GM23338 (cell line): ENCODE measurements around the gene APOLD1. TPM values are rescaled to one million over a fixed set of nuclear protein-coding genes. Genes with fewer than 3 reads are reported as not detected.
A peak's percentile ranks its signal among the peaks of the same experiment; 100 is the strongest.

Experiments
- ATAC-seq: fragments of 200-7000 bp; cut with Tn5 transposase; 3 replicates; pipeline ENCODE4 v1.9.1; 2020
- DNase-seq: peaks from one replicate; pipeline ENCODE4 v3.0.0-alpha.2; 2015; ENCODE audit warnings: low spot score
- H2AFZ ChIP-seq: fragments of 200-600 bp; sonication (generic); 2 replicates; pipeline ENCODE4 v1.8.0; 2016; ENCODE audit warnings: antibody characterized with exemption, mild to moderate bottlenecking, moderate library complexity
- H3F3A ChIP-seq: fragments of 200-600 bp; sonication (generic); replicated peaks from 2 replicates; pipeline ENCODE4 v1.8.0; 2017; ENCODE audit warnings: antibody characterized with exemption, mixed run types, low read depth
- H3K27ac ChIP-seq: fragments of 200-600 bp; sonication (generic); 2 replicates; pipeline ENCODE4 v1.6.1; 2016; ENCODE audit warnings: low read depth
- H3K27me3 ChIP-seq: fragments of 200-600 bp; sonication (generic); 2 replicates; pipeline ENCODE4 v1.8.0; 2016; ENCODE audit warnings: mild to moderate bottlenecking, mixed run types, moderate library complexity; ENCODE audit not compliant: insufficient read depth
- H3K36me3 ChIP-seq: fragments of 200-600 bp; sonication (generic); 2 replicates; pipeline ENCODE4 v1.8.0; 2016; ENCODE audit warnings: mild to moderate bottlenecking; ENCODE audit not compliant: insufficient read depth
- H3K4me1 ChIP-seq: fragments of 200-600 bp; sonication (generic); 2 replicates; pipeline ENCODE4 v1.8.0; 2016; ENCODE audit warnings: mild to moderate bottlenecking, moderate library complexity; ENCODE audit not compliant: insufficient read depth
- H3K4me2 ChIP-seq: fragments of 200-600 bp; sonication (generic); 2 replicates; pipeline ENCODE4 v1.7.1; 2017; ENCODE audit warnings: mixed run types
- H3K4me3 ChIP-seq: fragments of 200-600 bp; sonication (generic); 2 replicates; pipeline ENCODE4 v1.6.1; 2016; ENCODE audit warnings: mixed run types
- H3K79me2 ChIP-seq: fragments of 200-600 bp; sonication (generic); replicated peaks from 2 replicates; pipeline ENCODE4 v1.8.0; 2017; ENCODE audit warnings: mild to moderate bottlenecking; ENCODE audit not compliant: insufficient read depth
- H3K9me2 ChIP-seq: fragments of 200-600 bp; sonication (generic); 2 replicates; pipeline ENCODE4 v1.8.0; 2017; ENCODE audit not compliant: insufficient read depth
- H4K20me1 ChIP-seq: fragments of 200-600 bp; sonication (generic); replicated peaks from 2 replicates; pipeline ENCODE4 v1.8.0; 2017; ENCODE audit warnings: mild to moderate bottlenecking; ENCODE audit not compliant: insufficient read depth
- H3K27ac Mint-ChIP-seq: 2 replicates; pipeline ENCODE4 v1.8.0; 2020; ENCODE audit warnings: inconsistent platforms, mild to moderate bottlenecking, moderate library complexity, mixed read lengths
- H3K27me3 Mint-ChIP-seq: 3 replicates; pipeline ENCODE4 v1.8.0; 2022; ENCODE audit warnings: low read depth, mild to moderate bottlenecking, moderate library complexity, mixed read lengths, inconsistent platforms; ENCODE audit not compliant: insufficient read depth, poor library complexity
- H3K36me3 Mint-ChIP-seq: 3 replicates; pipeline ENCODE4 v1.8.0; 2021; ENCODE audit warnings: low read depth, mild to moderate bottlenecking, inconsistent platforms, moderate library complexity, mixed read lengths
- H3K4me1 Mint-ChIP-seq: 3 replicates; pipeline ENCODE4 v1.8.0; 2020; ENCODE audit warnings: mild to moderate bottlenecking, inconsistent platforms, mixed read lengths
- H3K4me3 Mint-ChIP-seq: 3 replicates; pipeline ENCODE4 v1.8.0; 2021; ENCODE audit warnings: moderate library complexity, mild to moderate bottlenecking, inconsistent platforms, mixed read lengths
- H3K9me3 Mint-ChIP-seq: 3 replicates; pipeline ENCODE4 v1.8.0; 2020; ENCODE audit warnings: moderate library complexity, mild to moderate bottlenecking, inconsistent platforms, mixed read lengths
- CREB1 ChIP-seq: fragments of 250-450 bp; sonication (Bioruptor Pico); IDR thresholded peaks from 2 replicates; pipeline ENCODE4 v1.5.0; 2020; ENCODE audit warnings: low read depth, mild to moderate bottlenecking, moderate library complexity
- EZH2 ChIP-seq: fragments of 200-600 bp; sonication (generic); IDR thresholded peaks from one replicate; pipeline ENCODE4 v1.8.0; 2017; ENCODE audit warnings: antibody characterized with exemption, mild to moderate bottlenecking, low read depth; ENCODE audit not compliant: unreplicated experiment
- EZH2phosphoT487 ChIP-seq: fragments of 200-600 bp; sonication (generic); IDR thresholded peaks from one replicate; pipeline ENCODE4 v1.8.1; 2018; ENCODE audit warnings: antibody characterized with exemption; ENCODE audit not compliant: unreplicated experiment
- NANOG ChIP-seq: IDR thresholded peaks from 2 replicates; pipeline ENCODE4 v1.6.1; 2016; ENCODE audit warnings: antibody characterized with exemption, borderline replicate concordance
- POLR2AphosphoS5 ChIP-seq: IDR thresholded peaks from 2 replicates; pipeline ENCODE4 v1.6.1; 2016; ENCODE audit warnings: antibody characterized with exemption, low read depth
- STAT1 ChIP-seq: IDR thresholded peaks from one replicate; pipeline ENCODE4 v1.6.1; 2016; ENCODE audit warnings: antibody characterized with exemption; ENCODE audit not compliant: unreplicated experiment
- ZNF114 ChIP-seq: fragments of 250-450 bp; sonication (Bioruptor Pico); IDR thresholded peaks from 2 replicates; pipeline ENCODE4 v1.5.0; 2020; ENCODE audit warnings: mild to moderate bottlenecking, moderate library complexity
- ZNF331 ChIP-seq: fragments of 250-450 bp; sonication (Bioruptor Pico); IDR thresholded peaks from 2 replicates; pipeline ENCODE4 v1.5.0; 2020; ENCODE audit warnings: low read depth, mild to moderate bottlenecking, moderate library complexity
- polyA plus RNA-seq: library from polyadenylated mRNA; unstranded; fragments of >200 nt; fragmentation: Nextera tagmentation; extraction: Ambion mirVana; gene quantifications from 2 replicates; pipeline ENCODE4 v1.2.1, GENCODE V29; 2016
- total RNA-seq: library from RNA; depleted of rRNA; stranded (reverse); fragments of >200 nt; shearing (Covaris generic); gene quantifications from 2 replicates; pipeline ENCODE4 v1.2.3, GENCODE V29; 2014
- TF ChIP-seq, protein P1 (sequence below): IDR thresholded peaks from one replicate; pipeline ENCODE4 v1.6.1; 2018; ENCODE audit warnings: antibody characterized with exemption; ENCODE audit not compliant: unreplicated experiment
- TF ChIP-seq, protein P2 (sequence below): IDR thresholded peaks from 2 replicates; pipeline ENCODE4 v1.6.1; 2016; ENCODE audit warnings: antibody characterized with exemption
- TF ChIP-seq, protein P3 (sequence below), 2 experiments: fragments of 200-600 bp in 1 of 2; sonication (generic) in 1 of 2; conservative IDR thresholded peaks; 2 replicates each; pipeline versions ENCODE4 v1.5.1 to v1.6.1; 2016 to 2017; ENCODE audit warnings: antibody characterized with exemption in 2 of 2, low read depth in 2 of 2, mild to moderate bottlenecking in 2 of 2, moderate library complexity in 1 of 2
- TF ChIP-seq, protein P4 (sequence below): fragments of 250-450 bp; sonication (Bioruptor Pico); IDR thresholded peaks from 2 replicates; pipeline ENCODE4 v1.5.0; 2020; ENCODE audit warnings: mild to moderate bottlenecking, moderate library complexity

APOLD1 gene
- total and polyA plus RNA-seq, 2 experiments from 2014 or later, result 0.94 to 1.8 TPM

DNA sequence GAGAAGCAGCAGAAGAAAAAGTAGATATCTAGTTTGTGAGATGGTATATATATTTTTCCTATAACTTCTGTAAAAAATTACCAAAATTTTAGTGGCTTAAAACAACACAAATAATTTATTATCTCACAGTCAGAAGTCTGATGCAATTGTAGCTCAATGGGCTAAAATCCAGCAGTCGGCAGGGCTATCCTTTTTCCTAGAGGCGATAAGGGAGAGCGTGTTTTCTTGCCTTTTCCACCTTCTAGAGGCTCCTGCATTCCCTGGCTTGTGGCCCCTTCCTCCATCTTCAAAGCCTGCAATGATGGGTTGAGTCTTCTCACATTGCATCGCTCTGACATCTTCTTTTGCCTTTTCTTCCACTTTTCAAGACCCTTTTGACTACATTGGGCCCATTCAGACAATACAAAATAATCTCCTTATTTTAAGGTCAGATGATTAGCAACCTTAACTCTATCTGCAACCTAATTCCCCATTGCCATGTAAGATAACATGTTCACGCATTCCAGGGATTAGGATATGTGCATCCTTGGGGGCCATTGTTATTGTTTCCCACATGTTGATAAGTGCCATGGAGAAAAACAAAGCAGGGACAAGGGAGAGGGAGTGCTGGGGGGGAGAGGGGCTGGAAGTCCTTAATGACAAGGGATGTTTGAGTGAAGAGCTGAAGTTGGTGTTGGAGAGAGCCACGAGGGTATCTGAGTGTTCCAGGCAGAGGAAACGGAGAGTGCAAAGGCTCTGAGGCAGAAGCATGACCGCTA is 13.9 kb downstream of the APOLD1 start:
- no peak for DNase-seq
- no peaks in the 10 kb centered on the region for H3K36me3 Mint-ChIP-seq
- H3K4me3 Mint-ChIP-seq, result no peak overlapping the region
- Histone ChIP-seq H3K79me2 (no peaks in the 10 kb centered on the region), H3K4me2 (no peak overlapping the region), H3K27me3 (no peaks in the 10 kb centered on the region), H3K27ac (no peak overlapping the region), H3K4me1 (no peaks in the 10 kb centered on the region), H3F3A (no peaks in the 10 kb centered on the region), H3K36me3 (no peaks in the 10 kb centered on the region), H2AFZ (peak overlapping the region; percentile 81; the same call in 1 of the 2 replicates), H3K9me2 (no peaks in the 10 kb centered on the region), H4K20me1 (no peaks in the 10 kb centered on the region), H3K4me3 (no peak overlapping the region)
- no peaks in the 10 kb centered on the region for H3K27me3 Mint-ChIP-seq
- no peak overlapping the region for H3K27ac Mint-ChIP-seq
- no peak; the same call in 2 of the 3 replicates for ATAC-seq
- H3K4me1 Mint-ChIP-seq, result peaks cover 4% of the 10 kb centered on the region; the same call in 1 of the 3 replicates
- peaks cover 4% of the 10 kb centered on the region; the same call in 1 of the 3 replicates for H3K9me3 Mint-ChIP-seq
- no peak for TF ChIP-seq ZNF114 (CRISPR knock-in tag)
- TF ChIP-seq EZH2, result no peak
- TF ChIP-seq NANOG, result no peak
- TF ChIP-seq, protein P1, sequence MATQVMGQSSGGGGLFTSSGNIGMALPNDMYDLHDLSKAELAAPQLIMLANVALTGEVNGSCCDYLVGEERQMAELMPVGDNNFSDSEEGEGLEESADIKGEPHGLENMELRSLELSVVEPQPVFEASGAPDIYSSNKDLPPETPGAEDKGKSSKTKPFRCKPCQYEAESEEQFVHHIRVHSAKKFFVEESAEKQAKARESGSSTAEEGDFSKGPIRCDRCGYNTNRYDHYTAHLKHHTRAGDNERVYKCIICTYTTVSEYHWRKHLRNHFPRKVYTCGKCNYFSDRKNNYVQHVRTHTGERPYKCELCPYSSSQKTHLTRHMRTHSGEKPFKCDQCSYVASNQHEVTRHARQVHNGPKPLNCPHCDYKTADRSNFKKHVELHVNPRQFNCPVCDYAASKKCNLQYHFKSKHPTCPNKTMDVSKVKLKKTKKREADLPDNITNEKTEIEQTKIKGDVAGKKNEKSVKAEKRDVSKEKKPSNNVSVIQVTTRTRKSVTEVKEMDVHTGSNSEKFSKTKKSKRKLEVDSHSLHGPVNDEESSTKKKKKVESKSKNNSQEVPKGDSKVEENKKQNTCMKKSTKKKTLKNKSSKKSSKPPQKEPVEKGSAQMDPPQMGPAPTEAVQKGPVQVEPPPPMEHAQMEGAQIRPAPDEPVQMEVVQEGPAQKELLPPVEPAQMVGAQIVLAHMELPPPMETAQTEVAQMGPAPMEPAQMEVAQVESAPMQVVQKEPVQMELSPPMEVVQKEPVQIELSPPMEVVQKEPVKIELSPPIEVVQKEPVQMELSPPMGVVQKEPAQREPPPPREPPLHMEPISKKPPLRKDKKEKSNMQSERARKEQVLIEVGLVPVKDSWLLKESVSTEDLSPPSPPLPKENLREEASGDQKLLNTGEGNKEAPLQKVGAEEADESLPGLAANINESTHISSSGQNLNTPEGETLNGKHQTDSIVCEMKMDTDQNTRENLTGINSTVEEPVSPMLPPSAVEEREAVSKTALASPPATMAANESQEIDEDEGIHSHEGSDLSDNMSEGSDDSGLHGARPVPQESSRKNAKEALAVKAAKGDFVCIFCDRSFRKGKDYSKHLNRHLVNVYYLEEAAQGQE, result no peak
- TF ChIP-seq, protein P2, sequence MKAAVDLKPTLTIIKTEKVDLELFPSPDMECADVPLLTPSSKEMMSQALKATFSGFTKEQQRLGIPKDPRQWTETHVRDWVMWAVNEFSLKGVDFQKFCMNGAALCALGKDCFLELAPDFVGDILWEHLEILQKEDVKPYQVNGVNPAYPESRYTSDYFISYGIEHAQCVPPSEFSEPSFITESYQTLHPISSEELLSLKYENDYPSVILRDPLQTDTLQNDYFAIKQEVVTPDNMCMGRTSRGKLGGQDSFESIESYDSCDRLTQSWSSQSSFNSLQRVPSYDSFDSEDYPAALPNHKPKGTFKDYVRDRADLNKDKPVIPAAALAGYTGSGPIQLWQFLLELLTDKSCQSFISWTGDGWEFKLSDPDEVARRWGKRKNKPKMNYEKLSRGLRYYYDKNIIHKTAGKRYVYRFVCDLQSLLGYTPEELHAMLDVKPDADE, result no peak
- TF ChIP-seq EZH2phosphoT487, result no peak
- TF ChIP-seq CREB1, result no peak
- TF ChIP-seq, protein P3, sequence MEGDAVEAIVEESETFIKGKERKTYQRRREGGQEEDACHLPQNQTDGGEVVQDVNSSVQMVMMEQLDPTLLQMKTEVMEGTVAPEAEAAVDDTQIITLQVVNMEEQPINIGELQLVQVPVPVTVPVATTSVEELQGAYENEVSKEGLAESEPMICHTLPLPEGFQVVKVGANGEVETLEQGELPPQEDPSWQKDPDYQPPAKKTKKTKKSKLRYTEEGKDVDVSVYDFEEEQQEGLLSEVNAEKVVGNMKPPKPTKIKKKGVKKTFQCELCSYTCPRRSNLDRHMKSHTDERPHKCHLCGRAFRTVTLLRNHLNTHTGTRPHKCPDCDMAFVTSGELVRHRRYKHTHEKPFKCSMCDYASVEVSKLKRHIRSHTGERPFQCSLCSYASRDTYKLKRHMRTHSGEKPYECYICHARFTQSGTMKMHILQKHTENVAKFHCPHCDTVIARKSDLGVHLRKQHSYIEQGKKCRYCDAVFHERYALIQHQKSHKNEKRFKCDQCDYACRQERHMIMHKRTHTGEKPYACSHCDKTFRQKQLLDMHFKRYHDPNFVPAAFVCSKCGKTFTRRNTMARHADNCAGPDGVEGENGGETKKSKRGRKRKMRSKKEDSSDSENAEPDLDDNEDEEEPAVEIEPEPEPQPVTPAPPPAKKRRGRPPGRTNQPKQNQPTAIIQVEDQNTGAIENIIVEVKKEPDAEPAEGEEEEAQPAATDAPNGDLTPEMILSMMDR (conservative IDR thresholded peaks at IDR 0.05; ENCODE audit: low read depth in 2 of 2), result no peak
- TF ChIP-seq ZNF331 (CRISPR knock-in tag), result no peak
- TF ChIP-seq, protein P4, sequence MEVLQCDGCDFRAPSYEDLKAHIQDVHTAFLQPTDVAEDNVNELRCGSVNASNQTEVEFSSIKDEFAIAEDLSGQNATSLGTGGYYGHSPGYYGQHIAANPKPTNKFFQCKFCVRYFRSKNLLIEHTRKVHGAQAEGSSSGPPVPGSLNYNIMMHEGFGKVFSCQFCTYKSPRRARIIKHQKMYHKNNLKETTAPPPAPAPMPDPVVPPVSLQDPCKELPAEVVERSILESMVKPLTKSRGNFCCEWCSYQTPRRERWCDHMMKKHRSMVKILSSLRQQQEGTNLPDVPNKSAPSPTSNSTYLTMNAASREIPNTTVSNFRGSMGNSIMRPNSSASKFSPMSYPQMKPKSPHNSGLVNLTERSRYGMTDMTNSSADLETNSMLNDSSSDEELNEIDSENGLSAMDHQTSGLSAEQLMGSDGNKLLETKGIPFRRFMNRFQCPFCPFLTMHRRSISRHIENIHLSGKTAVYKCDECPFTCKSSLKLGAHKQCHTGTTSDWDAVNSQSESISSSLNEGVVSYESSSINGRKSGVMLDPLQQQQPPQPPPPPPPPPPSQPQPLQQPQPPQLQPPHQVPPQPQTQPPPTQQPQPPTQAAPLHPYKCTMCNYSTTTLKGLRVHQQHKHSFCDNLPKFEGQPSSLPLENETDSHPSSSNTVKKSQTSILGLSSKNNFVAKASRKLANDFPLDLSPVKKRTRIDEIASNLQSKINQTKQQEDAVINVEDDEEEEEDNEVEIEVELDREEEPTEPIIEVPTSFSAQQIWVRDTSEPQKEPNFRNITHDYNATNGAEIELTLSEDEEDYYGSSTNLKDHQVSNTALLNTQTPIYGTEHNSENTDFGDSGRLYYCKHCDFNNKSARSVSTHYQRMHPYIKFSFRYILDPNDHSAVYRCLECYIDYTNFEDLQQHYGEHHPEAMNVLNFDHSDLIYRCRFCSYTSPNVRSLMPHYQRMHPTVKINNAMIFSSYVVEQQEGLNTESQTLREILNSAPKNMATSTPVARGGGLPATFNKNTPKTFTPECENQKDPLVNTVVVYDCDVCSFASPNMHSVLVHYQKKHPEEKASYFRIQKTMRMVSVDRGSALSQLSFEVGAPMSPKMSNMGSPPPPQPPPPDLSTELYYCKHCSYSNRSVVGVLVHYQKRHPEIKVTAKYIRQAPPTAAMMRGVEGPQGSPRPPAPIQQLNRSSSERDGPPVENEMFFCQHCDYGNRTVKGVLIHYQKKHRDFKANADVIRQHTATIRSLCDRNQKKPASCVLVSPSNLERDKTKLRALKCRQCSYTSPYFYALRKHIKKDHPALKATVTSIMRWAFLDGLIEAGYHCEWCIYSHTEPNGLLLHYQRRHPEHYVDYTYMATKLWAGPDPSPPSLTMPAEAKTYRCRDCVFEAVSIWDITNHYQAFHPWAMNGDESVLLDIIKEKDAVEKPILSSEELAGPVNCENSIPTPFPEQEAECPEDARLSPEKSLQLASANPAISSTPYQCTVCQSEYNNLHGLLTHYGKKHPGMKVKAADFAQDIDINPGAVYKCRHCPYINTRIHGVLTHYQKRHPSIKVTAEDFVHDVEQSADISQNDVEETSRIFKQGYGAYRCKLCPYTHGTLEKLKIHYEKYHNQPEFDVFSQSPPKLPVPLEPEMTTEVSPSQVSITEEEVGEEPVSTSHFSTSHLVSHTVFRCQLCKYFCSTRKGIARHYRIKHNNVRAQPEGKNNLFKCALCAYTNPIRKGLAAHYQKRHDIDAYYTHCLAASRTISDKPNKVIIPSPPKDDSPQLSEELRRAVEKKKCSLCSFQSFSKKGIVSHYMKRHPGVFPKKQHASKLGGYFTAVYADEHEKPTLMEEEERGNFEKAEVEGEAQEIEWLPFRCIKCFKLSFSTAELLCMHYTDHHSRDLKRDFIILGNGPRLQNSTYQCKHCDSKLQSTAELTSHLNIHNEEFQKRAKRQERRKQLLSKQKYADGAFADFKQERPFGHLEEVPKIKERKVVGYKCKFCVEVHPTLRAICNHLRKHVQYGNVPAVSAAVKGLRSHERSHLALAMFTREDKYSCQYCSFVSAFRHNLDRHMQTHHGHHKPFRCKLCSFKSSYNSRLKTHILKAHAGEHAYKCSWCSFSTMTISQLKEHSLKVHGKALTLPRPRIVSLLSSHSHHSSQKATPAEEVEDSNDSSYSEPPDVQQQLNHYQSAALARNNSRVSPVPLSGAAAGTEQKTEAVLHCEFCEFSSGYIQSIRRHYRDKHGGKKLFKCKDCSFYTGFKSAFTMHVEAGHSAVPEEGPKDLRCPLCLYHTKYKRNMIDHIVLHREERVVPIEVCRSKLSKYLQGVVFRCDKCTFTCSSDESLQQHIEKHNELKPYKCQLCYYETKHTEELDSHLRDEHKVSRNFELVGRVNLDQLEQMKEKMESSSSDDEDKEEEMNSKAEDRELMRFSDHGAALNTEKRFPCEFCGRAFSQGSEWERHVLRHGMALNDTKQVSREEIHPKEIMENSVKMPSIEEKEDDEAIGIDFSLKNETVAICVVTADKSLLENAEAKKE (CRISPR knock-in tag), result no peak
- no peak for TF ChIP-seq STAT1
- TF ChIP-seq POLR2AphosphoS5, result no peak
